Measurements from ENCODE around the gene FARSA.

- TF ChIP-seq CTCF (IDR thresholded peaks at IDR 0.05): no peak
- TF ChIP-seq POLR2A (IDR thresholded peaks at IDR 0.05): no peak
Observed at GRCh38 chr19:12893582-12893981, 39.9 kb downstream of the FARSA start.

Measured in uterus (tissue), 2 donors.